Lung (tissue), 12 donors: ENCODE measurements around the gene PCBD2. TPM values are rescaled to one million over a fixed set of nuclear protein-coding genes. Genes with fewer than 3 reads are reported as not detected.

Source experiments
- ATAC-seq: fragments of 200-7000 bp; cut with Tn5 transposase; one replicate; pipeline ENCODE4 v1.9.1; 2020; ENCODE audit warnings: moderate number of reproducible peaks; ENCODE audit not compliant: insufficient read depth, low FRiP score
- DNase-seq, 3 donors: peaks; one replicate each; pipeline ENCODE4 v3.0.0-alpha.2; 2013 to 2017
- H3K27ac ChIP-seq, 2 donors: one replicate each; pipeline ENCODE4 v1.5.1; 2013; ENCODE audit warnings: mild to moderate bottlenecking in 2 of 2, moderate library complexity in 2 of 2, control low read depth in 1 of 2, inconsistent platforms in 1 of 2, low read depth in 1 of 2, low read length in 1 of 2
- H3K27me3 ChIP-seq, 3 donors: one replicate each; pipeline ENCODE4 v1.5.1; 2013; ENCODE audit warnings: low read length in 2 of 3; ENCODE audit not compliant: control insufficient read depth in 3 of 3, insufficient read depth in 3 of 3
- H3K36me3 ChIP-seq, 4 donors: one replicate each; pipeline ENCODE4 v1.5.1; 2013; ENCODE audit warnings: low read length in 4 of 4, mild to moderate bottlenecking in 1 of 4, moderate library complexity in 1 of 4; ENCODE audit not compliant: control insufficient read depth in 4 of 4, insufficient read depth in 4 of 4
- H3K4me1 ChIP-seq, 5 donors: one replicate each; pipeline ENCODE4 v1.5.1; 2013; ENCODE audit warnings: low read length in 5 of 5, mild to moderate bottlenecking in 2 of 5, moderate library complexity in 1 of 5; ENCODE audit not compliant: control insufficient read depth in 5 of 5, insufficient read depth in 5 of 5
- H3K4me3 ChIP-seq: one replicate; pipeline ENCODE4 v1.5.1; 2013; ENCODE audit warnings: mild to moderate bottlenecking, control low read depth, moderate library complexity
- H3K9ac ChIP-seq, 2 donors: one replicate each; pipeline ENCODE4 v1.5.1; 2013; ENCODE audit warnings: low read length in 2 of 2, control low read depth in 1 of 2; ENCODE audit not compliant: insufficient read depth in 1 of 2
- H3K9me3 ChIP-seq, 4 donors: one replicate each; pipeline ENCODE4 v1.5.1; 2013; ENCODE audit warnings: low read length in 3 of 4, mild to moderate bottlenecking in 1 of 4, moderate library complexity in 1 of 4; ENCODE audit not compliant: control insufficient read depth in 4 of 4, insufficient read depth in 3 of 4
- CTCF ChIP-seq: IDR thresholded peaks from 2 replicates; pipeline ENCODE4 v1.5.1; 2012; ENCODE audit warnings: mild to moderate bottlenecking; ENCODE audit errors: control extremely low read depth, extremely low read depth
- WGBS, 2 donors: extraction: QIAGEN DNeasy Blood & Tissue Kit; methylation state at CpG; one replicate each; pipeline ENCODE4 v1.1.7; 2013; 5-methylcytosine and 5-hydroxymethylcytosine counted together
- polyA plus RNA-seq, 2 donors: library from polyadenylated mRNA; stranded (reverse); fragments of 200-250 nt; gene quantifications; one replicate each; pipeline ENCODE4 v1.2.1, GENCODE V29; 2013
- total RNA-seq, 2 donors: library from RNA; depleted of rRNA in 1 of 2; stranded (reverse); fragments of >200 nt in 1 of 2; gene quantifications; one replicate each; pipeline ENCODE4 v1.2.1, GENCODE V29; 2014 to 2021
- donor health status: control.
- donor health status: control.
- donor health status: Bipolar disorder and iron deficiency.
- donor health status: healthy.
- donor health status: DM: yes; HTN: yes; CAD: no.

The PCBD2 gene
- total and polyA plus RNA-seq, 4 donors, result 4.1 to 12.3 (median 7.5) TPM

GRCh38 chr5:134963098-134963497 lies 58.2 kb downstream of the PCBD2 start:
- H3K36me3 ChIP-seq, result peaks cover 0 to 13% (median 7%) of the 10 kb centered on the region in 4 donors
- no peak for TF ChIP-seq CTCF
- no peak for DNase-seq

GRCh38 chr5:134964359-134965270 lies 59.7 kb downstream of the PCBD2 start:
- no peak for TF ChIP-seq CTCF
- no peak for DNase-seq
- WGBS, 2 donors, result 93% methylated on average over 12 of the region's 12 CpGs

More at GRCh38 chr5:134963098-134963497, 58.2 kb downstream of the PCBD2 start:
- H3K4me3 ChIP-seq, result no peak overlapping the region
- H3K4me1 ChIP-seq, result no peaks in the 10 kb centered on the region
- no peaks in the 10 kb centered on the region for H3K27me3 ChIP-seq
- no peaks in the 10 kb centered on the region for H3K9me3 ChIP-seq
- H3K9ac ChIP-seq, result no peak overlapping the region
- no peak for ATAC-seq
- no peak overlapping the region for H3K27ac ChIP-seq

GRCh38 chr5:134965271-134965825 lies 60.4 kb downstream of the PCBD2 start:
- peaks cover 0 to 11% (median 6%) of the 10 kb centered on the region in 4 donors for H3K36me3 ChIP-seq
- TF ChIP-seq CTCF, result no peak
- H3K9me3 ChIP-seq, result no peaks in the 10 kb centered on the region

More at GRCh38 chr5:134964359-134965270, 59.7 kb downstream of the PCBD2 start:
- H3K4me3 ChIP-seq, result no peak overlapping the region
- no peak overlapping the region for H3K27ac ChIP-seq
- peaks cover 0 to 11% (median 7%) of the 10 kb centered on the region in 4 donors for H3K36me3 ChIP-seq
- ATAC-seq, result no peak
- H3K27me3 ChIP-seq, result no peaks in the 10 kb centered on the region
- no peaks in the 10 kb centered on the region for H3K4me1 ChIP-seq
- no peak overlapping the region for H3K9ac ChIP-seq
- H3K9me3 ChIP-seq, result no peaks in the 10 kb centered on the region

More at GRCh38 chr5:134965271-134965825, 60.4 kb downstream of the PCBD2 start:
- ATAC-seq (no peak), DNase-seq (no peak)
- 93 to 94% methylated on average over 3 of the region's 3 CpGs for WGBS, 2 donors
- H3K4me3 ChIP-seq, result no peak overlapping the region
- no peak overlapping the region for H3K9ac ChIP-seq
- H3K27me3 ChIP-seq, result no peaks in the 10 kb centered on the region
- H3K27ac ChIP-seq, result no peak overlapping the region
- no peaks in the 10 kb centered on the region for H3K4me1 ChIP-seq
